ENCODE measurements around the gene VPS37B. TPM values are rescaled to one million over a fixed set of nuclear protein-coding genes. Genes with fewer than 3 reads are reported as not detected.
"Not testable (repeated sequence)": the region's sequence is repeated elsewhere in the genome, so short reads cannot be mapped to it uniquely, and the experiment has no call there.

The VPS37B gene, protein sequence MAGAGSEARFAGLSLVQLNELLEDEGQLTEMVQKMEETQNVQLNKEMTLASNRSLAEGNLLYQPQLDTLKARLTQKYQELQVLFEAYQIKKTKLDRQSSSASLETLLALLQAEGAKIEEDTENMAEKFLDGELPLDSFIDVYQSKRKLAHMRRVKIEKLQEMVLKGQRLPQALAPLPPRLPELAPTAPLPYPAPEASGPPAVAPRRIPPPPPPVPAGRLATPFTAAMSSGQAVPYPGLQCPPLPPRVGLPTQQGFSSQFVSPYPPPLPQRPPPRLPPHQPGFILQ
- 78.3 TPM for total RNA-seq

DNA sequence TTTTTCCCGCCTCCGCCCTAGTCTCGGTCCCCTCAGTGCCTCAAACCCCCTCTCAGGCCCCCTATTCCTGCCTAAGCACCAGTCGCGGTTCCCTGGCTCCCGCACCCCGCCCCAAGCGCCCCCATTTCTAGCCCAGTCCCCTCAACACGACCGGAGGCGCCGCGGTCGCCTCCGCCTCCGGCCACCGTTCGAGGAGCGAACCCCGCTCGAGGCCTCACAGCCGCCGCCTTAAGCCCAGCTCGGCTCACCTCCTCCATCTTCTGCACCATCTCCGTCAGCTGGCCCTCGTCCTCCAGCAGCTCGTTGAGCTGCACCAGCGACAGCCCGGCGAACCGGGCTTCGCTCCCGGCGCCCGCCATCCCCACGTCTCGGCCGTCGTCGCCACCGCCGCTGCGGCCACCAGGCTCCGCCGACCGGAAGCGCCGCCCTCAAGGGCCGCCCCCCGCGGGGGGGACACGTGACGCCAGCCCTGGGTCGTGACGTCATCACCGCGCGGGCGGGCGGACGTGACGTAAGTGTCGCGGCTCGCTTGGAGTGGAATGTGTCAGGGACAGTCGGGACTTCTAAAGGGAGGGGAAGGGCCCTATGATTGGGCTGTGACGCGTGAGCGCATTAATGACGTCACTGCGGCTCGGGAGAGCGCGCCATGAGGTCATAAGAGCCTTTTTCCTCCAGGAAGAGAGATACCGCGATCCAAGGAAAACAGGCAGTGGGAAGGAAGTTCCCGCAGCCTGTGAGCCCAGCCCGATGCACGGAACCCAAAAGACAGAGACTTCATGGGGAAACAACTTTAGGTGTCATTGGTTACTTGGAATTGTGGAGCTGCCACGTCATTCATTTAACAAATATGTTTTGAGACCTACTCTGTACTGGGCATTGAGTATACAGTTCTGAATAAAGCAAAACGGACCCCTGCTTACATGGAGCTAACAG is at the start of gene VPS37B:
Gene VPS37B (minus strand): TSS at position 421 of the 933 bp plus-strand sequence. CDS start 62 bp downstream, at position 359.
- H3K27me3 ChIP-seq (ENCODE audit: insufficient read depth, low read length): no peaks in the 10 kb centered on the region
- H3K4me1 ChIP-seq (ENCODE audit: insufficient read depth, low read length): peaks cover 92% of the 10 kb centered on the region
- peak within 1 kb of the TSS; percentile 93 for H3K4me3 ChIP-seq (ENCODE audit: low read length)
- no peaks in the 10 kb centered on the region for H3K9me3 ChIP-seq (ENCODE audit: low read depth, low read length)

- H3K4me1 ChIP-seq (ENCODE audit: insufficient read depth, low read length): peaks cover 42% of the 10 kb centered on the region
- H3K9me3 ChIP-seq (ENCODE audit: low read depth, low read length): no peaks in the 10 kb centered on the region
- H3K4me3 ChIP-seq (ENCODE audit: low read length): no peak overlapping the region
- no peaks in the 10 kb centered on the region for H3K27me3 ChIP-seq (ENCODE audit: insufficient read depth, low read length)
These were observed 49.0 kb upstream of the VPS37B start for GRCh38 chr12:122944605-122945592.

- Histone ChIP-seq H3K27me3 (ENCODE audit: insufficient read depth, low read length) (no peaks in the 10 kb centered on the region), H3K4me3 (ENCODE audit: low read length) (no peak overlapping the region), H3K4me1 (ENCODE audit: insufficient read depth, low read length) (peaks cover 40% of the 10 kb centered on the region), H3K9me3 (ENCODE audit: low read depth, low read length) (no peaks in the 10 kb centered on the region)
These were observed 47.3 kb upstream of the VPS37B start for GRCh38 chr12:122943196-122943595.

GRCh38 chr12:122942637-122943036 is 46.7 kb upstream of the VPS37B start:
- Histone ChIP-seq H3K4me3 (ENCODE audit: low read length) (no peak overlapping the region), H3K9me3 (ENCODE audit: low read depth, low read length) (no peaks in the 10 kb centered on the region), H3K27me3 (ENCODE audit: insufficient read depth, low read length) (no peaks in the 10 kb centered on the region), H3K4me1 (ENCODE audit: insufficient read depth, low read length) (peaks cover 35% of the 10 kb centered on the region)

- H3K27me3 ChIP-seq (ENCODE audit: insufficient read depth, low read length); H3K4me3 ChIP-seq (ENCODE audit: low read length): not testable (repeated sequence)
These were observed 45.4 kb upstream of the VPS37B start for GRCh38 chr12:122941351-122941750.

GRCh38 chr12:122939125-122939524 is 43.2 kb upstream of the VPS37B start:
- Histone ChIP-seq H3K4me3 (ENCODE audit: low read length) (no peak overlapping the region), H3K27me3 (ENCODE audit: insufficient read depth, low read length) (no peaks in the 10 kb centered on the region), H3K9me3 (ENCODE audit: low read depth, low read length) (no peaks in the 10 kb centered on the region), H3K4me1 (ENCODE audit: insufficient read depth, low read length) (peaks cover 16% of the 10 kb centered on the region)

More at GRCh38 chr12:122941351-122941750, 45.4 kb upstream of the VPS37B start:
- peaks cover 22% of the 10 kb centered on the region for H3K4me1 ChIP-seq (ENCODE audit: insufficient read depth, low read length)
- not testable (repeated sequence) for H3K9me3 ChIP-seq (ENCODE audit: low read depth, low read length)

DNA sequence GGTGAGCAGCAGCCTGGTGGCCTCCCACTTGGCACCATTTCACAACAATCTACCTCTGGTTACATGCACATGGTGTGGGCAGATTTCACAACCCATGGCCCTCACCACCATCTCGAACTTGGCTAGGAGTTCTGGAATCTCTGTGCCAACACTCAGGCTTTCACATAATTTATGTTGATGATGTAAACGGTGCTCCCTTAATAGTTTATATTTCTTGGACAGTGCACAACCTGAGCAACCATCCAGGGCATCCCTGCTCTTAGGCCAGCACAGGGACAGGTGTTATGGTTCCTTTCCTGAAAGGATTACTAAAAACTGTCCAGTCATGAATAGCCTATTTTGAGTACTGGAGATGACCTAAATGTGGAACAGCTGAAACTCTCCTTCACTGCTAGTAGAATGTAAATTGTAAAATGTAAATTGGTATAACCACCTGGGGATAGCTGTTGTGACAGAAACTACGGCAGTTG is 41.7 kb upstream of the VPS37B start:
- Histone ChIP-seq H3K9me3 (ENCODE audit: low read depth, low read length) (no peaks in the 10 kb centered on the region), H3K27me3 (ENCODE audit: insufficient read depth, low read length) (no peaks in the 10 kb centered on the region), H3K4me1 (ENCODE audit: insufficient read depth, low read length) (peaks cover 8% of the 10 kb centered on the region), H3K4me3 (ENCODE audit: low read length) (no peak overlapping the region)

GRCh38 chr12:122935318-122935717 is 39.4 kb upstream of the VPS37B start:
- Histone ChIP-seq H3K27me3 (ENCODE audit: insufficient read depth, low read length) (no peaks in the 10 kb centered on the region), H3K9me3 (ENCODE audit: low read depth, low read length) (no peaks in the 10 kb centered on the region), H3K4me3 (ENCODE audit: low read length) (no peak overlapping the region), H3K4me1 (ENCODE audit: insufficient read depth, low read length) (no peaks in the 10 kb centered on the region)

GRCh38 chr12:122934722-122935121 is 38.8 kb upstream of the VPS37B start:
- no peaks in the 10 kb centered on the region for H3K9me3 ChIP-seq (ENCODE audit: low read depth, low read length)
- H3K27me3 ChIP-seq (ENCODE audit: insufficient read depth, low read length): no peaks in the 10 kb centered on the region
- no peak overlapping the region for H3K4me3 ChIP-seq (ENCODE audit: low read length)
- no peaks in the 10 kb centered on the region for H3K4me1 ChIP-seq (ENCODE audit: insufficient read depth, low read length)

DNA sequence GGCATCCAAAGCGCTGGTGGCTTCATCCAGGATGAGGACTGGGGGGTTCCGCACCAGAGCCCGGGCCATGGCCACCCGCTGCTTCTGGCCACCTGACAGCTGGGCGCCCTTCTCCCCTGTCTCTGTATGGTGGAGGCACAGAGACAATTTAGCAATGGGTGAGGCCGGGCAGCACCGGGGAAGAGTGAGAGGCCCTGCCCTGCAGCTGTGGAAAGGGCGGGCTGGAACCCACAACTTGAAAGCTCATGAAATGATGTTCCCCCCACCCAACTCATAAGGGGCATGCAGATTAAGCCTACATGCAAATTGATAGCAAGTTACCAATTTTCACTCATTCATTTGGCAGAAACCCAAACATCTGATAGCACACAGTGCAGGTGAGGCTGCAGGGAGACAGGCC is 36.3 kb upstream of the VPS37B start:
- no peaks in the 10 kb centered on the region for H3K9me3 ChIP-seq (ENCODE audit: low read depth, low read length)
- peaks cover 10% of the 10 kb centered on the region for H3K4me1 ChIP-seq (ENCODE audit: insufficient read depth, low read length)
- no peaks in the 10 kb centered on the region for H3K27me3 ChIP-seq (ENCODE audit: insufficient read depth, low read length)
- H3K4me3 ChIP-seq (ENCODE audit: low read length): no peak overlapping the region

- H3K27me3 ChIP-seq (ENCODE audit: insufficient read depth, low read length): no peaks in the 10 kb centered on the region
- H3K4me3 ChIP-seq (ENCODE audit: low read length): no peak overlapping the region
- H3K4me1 ChIP-seq (ENCODE audit: insufficient read depth, low read length): peaks cover 17% of the 10 kb centered on the region
- H3K9me3 ChIP-seq (ENCODE audit: low read depth, low read length): no peaks in the 10 kb centered on the region
These were observed 33.9 kb upstream of the VPS37B start for GRCh38 chr12:122929812-122930211.

DNA sequence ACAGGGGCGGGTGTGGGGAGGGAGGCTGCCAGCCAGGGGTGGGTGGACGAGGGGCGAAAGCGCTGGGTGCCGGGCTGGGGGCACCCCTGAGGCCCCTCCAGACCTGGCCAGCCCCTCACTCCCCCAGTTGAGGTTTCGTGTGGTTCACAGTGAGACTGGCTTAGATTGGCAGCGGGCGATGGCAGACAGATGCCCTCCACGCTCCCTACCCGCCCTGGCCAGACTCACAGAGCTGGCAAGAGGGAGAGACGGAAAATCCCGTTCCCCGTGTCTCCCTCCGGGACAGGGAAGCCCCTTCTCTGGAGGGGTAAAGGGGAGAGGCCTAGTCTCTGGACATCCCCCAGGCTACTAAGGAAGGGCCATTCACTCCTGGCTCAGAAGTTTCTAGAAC is 33.2 kb upstream of the VPS37B start:
- peaks cover 17% of the 10 kb centered on the region for H3K4me1 ChIP-seq (ENCODE audit: insufficient read depth, low read length)
- no peaks in the 10 kb centered on the region for H3K27me3 ChIP-seq (ENCODE audit: insufficient read depth, low read length)
- H3K9me3 ChIP-seq (ENCODE audit: low read depth, low read length): no peaks in the 10 kb centered on the region
- no peak overlapping the region for H3K4me3 ChIP-seq (ENCODE audit: low read length)

DNA sequence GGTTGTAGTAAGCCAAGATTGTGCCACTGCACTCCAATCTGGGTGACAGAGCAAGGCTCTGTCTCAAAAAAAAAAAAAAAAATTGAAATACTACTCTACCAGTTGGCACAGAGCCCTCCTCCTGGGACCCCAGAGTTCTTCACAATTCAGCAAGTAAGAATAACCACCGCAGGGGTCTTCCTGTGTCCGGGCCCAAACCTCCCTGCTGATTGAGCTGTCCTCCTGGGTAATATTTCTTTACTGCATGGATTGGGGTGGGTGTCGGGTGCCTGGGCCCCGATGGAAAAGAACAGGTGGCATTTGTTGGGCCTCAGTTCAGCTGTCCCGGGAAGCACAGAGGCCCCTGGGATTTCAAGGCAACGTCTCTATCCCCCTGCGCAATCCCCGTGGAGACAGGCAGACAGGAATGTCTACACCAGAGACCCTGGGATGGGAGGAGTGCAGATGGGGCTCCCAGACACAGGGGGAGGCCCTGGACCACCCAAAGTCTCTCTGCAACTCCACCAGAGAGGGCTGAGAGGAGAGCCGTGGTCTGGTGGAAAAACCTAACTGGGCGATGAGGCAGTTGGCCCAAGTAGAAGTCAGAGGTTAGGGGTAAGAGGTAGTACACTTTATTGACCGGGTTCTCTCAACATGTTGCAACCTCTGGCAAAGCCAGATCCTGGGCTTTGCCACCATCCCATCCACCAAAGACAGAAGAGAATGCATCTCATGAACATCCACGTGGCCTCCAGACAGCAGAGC is 32.7 kb upstream of the VPS37B start:
- H3K4me1 ChIP-seq (ENCODE audit: insufficient read depth, low read length): peaks cover 17% of the 10 kb centered on the region
- H3K9me3 ChIP-seq (ENCODE audit: low read depth, low read length): no peaks in the 10 kb centered on the region
- no peaks in the 10 kb centered on the region for H3K27me3 ChIP-seq (ENCODE audit: insufficient read depth, low read length)
- no peak overlapping the region for H3K4me3 ChIP-seq (ENCODE audit: low read length)
